ENCODE measurements around the gene CEP95.

CEP95 gene

GRCh38 chr17:64565563-64565962, 58.8 kb downstream of the CEP95 start:
- Histone ChIP-seq H3K27ac (ENCODE audit: low read depth, low read length) (no peak overlapping the region), H3K4me1 (ENCODE audit: control insufficient read depth in 1 of 2, insufficient read depth in 2 of 2, low read length in 2 of 2) (no peaks in the 10 kb centered on the region)

GRCh38 chr17:64571746-64572145, 65.0 kb downstream of the CEP95 start:
- no peak overlapping the region for H3K23ac ChIP-seq (ENCODE audit: low read length)
- H3K4me3 ChIP-seq (ENCODE audit: low read depth, low read length): no peak overlapping the region
- peaks cover 20 to 27% of the 10 kb centered on the region in 2 experiments for H3K36me3 ChIP-seq (ENCODE audit: control insufficient read depth in 1 of 2, insufficient read depth in 2 of 2, low read length in 2 of 2)
- no CpG with 5 or more reads among the region's 6 CpGs for WGBS (ENCODE audit: extremely low coverage, insufficient coverage, insufficient read length)
- H3K4me2 ChIP-seq (ENCODE audit: low read length): no peak overlapping the region
- no peak overlapping the region for H3K18ac ChIP-seq (ENCODE audit: low read length)
- no peak overlapping the region for H2BK5ac ChIP-seq (ENCODE audit: low read depth, low read length, poor library complexity)
- no peaks in the 10 kb centered on the region for H3K79me1 ChIP-seq (ENCODE audit: low read length)
- H3K9ac ChIP-seq (ENCODE audit: low read length): no peak overlapping the region
- no peak overlapping the region for H2BK12ac ChIP-seq (ENCODE audit: low read length)
- H2AK5ac ChIP-seq (ENCODE audit: low read length): no peak overlapping the region
- H2AFZ ChIP-seq (ENCODE audit: insufficient read depth, low read length, poor library complexity): no peak overlapping the region
- no peak overlapping the region for H4K12ac ChIP-seq (ENCODE audit: low read depth, low read length)
- H3K14ac ChIP-seq (ENCODE audit: low read length): no peak overlapping the region
- H3K9me3 ChIP-seq (ENCODE audit: insufficient read depth, low read depth, low read length): no peaks in the 10 kb centered on the region
- H3K4ac ChIP-seq (ENCODE audit: low read depth, low read length): no peak overlapping the region
- no peak overlapping the region for H2BK120ac ChIP-seq (ENCODE audit: insufficient read depth, low read length, poor library complexity)
- H3K79me2 ChIP-seq (ENCODE audit: control insufficient read depth, insufficient read depth, low read length, poor library complexity): no peaks in the 10 kb centered on the region
- H3K4me1 ChIP-seq (ENCODE audit: control insufficient read depth in 1 of 2, insufficient read depth in 2 of 2, low read length in 2 of 2): peaks cover 0 to 2% of the 10 kb centered on the region in 2 experiments
- no peak overlapping the region for H3K27ac ChIP-seq (ENCODE audit: low read depth, low read length)
- no peak overlapping the region for H4K91ac ChIP-seq (ENCODE audit: low read depth, low read length)
- H3K27me3 ChIP-seq (ENCODE audit: insufficient read depth, low read length): no peaks in the 10 kb centered on the region
- DNase-seq: no peak
- H4K8ac ChIP-seq (ENCODE audit: low read depth, low read length): no peak overlapping the region

More at GRCh38 chr17:64565563-64565962, 58.8 kb downstream of the CEP95 start:
- Histone ChIP-seq H2AFZ (ENCODE audit: insufficient read depth, low read length, poor library complexity) (no peak overlapping the region), H4K12ac (ENCODE audit: low read depth, low read length) (no peak overlapping the region), H3K18ac (ENCODE audit: low read length) (no peak overlapping the region), H3K4me3 (ENCODE audit: low read depth, low read length) (no peak overlapping the region), H2AK5ac (ENCODE audit: low read length) (no peak overlapping the region), H2BK5ac (ENCODE audit: low read depth, low read length, poor library complexity) (no peak overlapping the region), H3K9ac (ENCODE audit: low read length) (no peak overlapping the region), H3K4me2 (ENCODE audit: low read length) (no peak overlapping the region), H3K27me3 (ENCODE audit: insufficient read depth, low read length) (no peaks in the 10 kb centered on the region), H3K79me1 (ENCODE audit: low read length) (no peaks in the 10 kb centered on the region), H3K23ac (ENCODE audit: low read length) (no peak overlapping the region), H3K14ac (ENCODE audit: low read length) (no peak overlapping the region), H3K9me3 (ENCODE audit: insufficient read depth, low read depth, low read length) (no peaks in the 10 kb centered on the region), H3K4ac (ENCODE audit: low read depth, low read length) (no peak overlapping the region), H4K91ac (ENCODE audit: low read depth, low read length) (no peak overlapping the region), H2BK120ac (ENCODE audit: insufficient read depth, low read length, poor library complexity) (no peak overlapping the region), H3K79me2 (ENCODE audit: control insufficient read depth, insufficient read depth, low read length, poor library complexity) (no peaks in the 10 kb centered on the region), H2BK12ac (ENCODE audit: low read length) (no peak overlapping the region), H4K8ac (ENCODE audit: low read depth, low read length) (no peak overlapping the region), H3K36me3 (ENCODE audit: control insufficient read depth in 1 of 2, insufficient read depth in 2 of 2, low read length in 2 of 2) (peaks cover 24 to 25% of the 10 kb centered on the region in 2 experiments)
- DNase-seq: no peak

- no CpG with 5 or more reads among the region's 3 CpGs for WGBS (ENCODE audit: extremely low coverage, insufficient coverage, insufficient read length)
- H3K4me2 ChIP-seq (ENCODE audit: low read length): no peak overlapping the region
- no peaks in the 10 kb centered on the region for H3K79me2 ChIP-seq (ENCODE audit: control insufficient read depth, insufficient read depth, low read length, poor library complexity)
- H4K12ac ChIP-seq (ENCODE audit: low read depth, low read length): no peak overlapping the region
- no peak overlapping the region for H2BK12ac ChIP-seq (ENCODE audit: low read length)
- H2AFZ ChIP-seq (ENCODE audit: insufficient read depth, low read length, poor library complexity): no peak overlapping the region
- H3K9me3 ChIP-seq (ENCODE audit: insufficient read depth, low read depth, low read length): no peaks in the 10 kb centered on the region
- H2BK120ac ChIP-seq (ENCODE audit: insufficient read depth, low read length, poor library complexity): no peak overlapping the region
- no peak overlapping the region for H2AK5ac ChIP-seq (ENCODE audit: low read length)
- H3K27me3 ChIP-seq (ENCODE audit: insufficient read depth, low read length): no peaks in the 10 kb centered on the region
- no peak overlapping the region for H2BK5ac ChIP-seq (ENCODE audit: low read depth, low read length, poor library complexity)
- no peak overlapping the region for H4K91ac ChIP-seq (ENCODE audit: low read depth, low read length)
- H3K79me1 ChIP-seq (ENCODE audit: low read length): no peaks in the 10 kb centered on the region
- H3K9ac ChIP-seq (ENCODE audit: low read length): no peak overlapping the region
- H3K36me3 ChIP-seq (ENCODE audit: control insufficient read depth in 1 of 2, insufficient read depth in 2 of 2, low read length in 2 of 2): peaks cover 24 to 28% of the 10 kb centered on the region in 2 experiments
- no peak overlapping the region for H3K4me3 ChIP-seq (ENCODE audit: low read depth, low read length)
- DNase-seq: peak in 1 of 2 donors; percentile 43
- H3K14ac ChIP-seq (ENCODE audit: low read length): no peak overlapping the region
- no peak overlapping the region for H3K18ac ChIP-seq (ENCODE audit: low read length)
- H4K8ac ChIP-seq (ENCODE audit: low read depth, low read length): no peak overlapping the region
- no peak overlapping the region for H3K23ac ChIP-seq (ENCODE audit: low read length)
- peaks cover 0 to 2% of the 10 kb centered on the region in 2 experiments for H3K4me1 ChIP-seq (ENCODE audit: control insufficient read depth in 1 of 2, insufficient read depth in 2 of 2, low read length in 2 of 2)
- no peak overlapping the region for H3K4ac ChIP-seq (ENCODE audit: low read depth, low read length)
- H3K27ac ChIP-seq (ENCODE audit: low read depth, low read length): no peak overlapping the region
Measured at GRCh38 chr17:64572682-64573154, 65.9 kb downstream of the CEP95 start.

GRCh38 chr17:64573214-64573613, 66.4 kb downstream of the CEP95 start:
- Histone ChIP-seq H4K8ac (ENCODE audit: low read depth, low read length) (no peak overlapping the region), H2BK12ac (ENCODE audit: low read length) (no peak overlapping the region), H3K79me1 (ENCODE audit: low read length) (no peaks in the 10 kb centered on the region), H3K4me3 (ENCODE audit: low read depth, low read length) (no peak overlapping the region), H3K23ac (ENCODE audit: low read length) (no peak overlapping the region), H3K9ac (ENCODE audit: low read length) (no peak overlapping the region), H3K9me3 (ENCODE audit: insufficient read depth, low read depth, low read length) (no peaks in the 10 kb centered on the region), H2BK5ac (ENCODE audit: low read depth, low read length, poor library complexity) (no peak overlapping the region), H4K12ac (ENCODE audit: low read depth, low read length) (no peak overlapping the region), H3K27me3 (ENCODE audit: insufficient read depth, low read length) (no peaks in the 10 kb centered on the region), H3K4ac (ENCODE audit: low read depth, low read length) (no peak overlapping the region), H3K27ac (ENCODE audit: low read depth, low read length) (no peak overlapping the region), H3K18ac (ENCODE audit: low read length) (no peak overlapping the region), H3K14ac (ENCODE audit: low read length) (no peak overlapping the region), H3K79me2 (ENCODE audit: control insufficient read depth, insufficient read depth, low read length, poor library complexity) (no peaks in the 10 kb centered on the region), H4K91ac (ENCODE audit: low read depth, low read length) (no peak overlapping the region), H3K4me1 (ENCODE audit: control insufficient read depth in 1 of 2, insufficient read depth in 2 of 2, low read length in 2 of 2) (peaks cover 0 to 2% of the 10 kb centered on the region in 2 experiments), H2AFZ (ENCODE audit: insufficient read depth, low read length, poor library complexity) (no peak overlapping the region), H2BK120ac (ENCODE audit: insufficient read depth, low read length, poor library complexity) (no peak overlapping the region), H3K36me3 (ENCODE audit: control insufficient read depth in 1 of 2, insufficient read depth in 2 of 2, low read length in 2 of 2) (peaks cover 21 to 26% of the 10 kb centered on the region in 2 experiments), H2AK5ac (ENCODE audit: low read length) (no peak overlapping the region), H3K4me2 (ENCODE audit: low read length) (no peak overlapping the region)
- DNase-seq: no peak
